Upper lobe of left lung (tissue), 4 donors: ENCODE data around the gene PLCL2.

Experiments used
- CTCF ChIP-seq, 6 experiments: fragments of 450-650 bp in 4 of 6; fragments of 200-600 bp in 2 of 6; sonication (generic) in 2 of 6; IDR thresholded peaks; one replicate each; pipeline ENCODE4 v1.5.1; 2016 to 2019; ENCODE audit warnings: antibody characterized with exemption in 6 of 6
- EP300 ChIP-seq, 4 donors: sonication (generic); formaldehyde crosslinking; IDR thresholded peaks; one replicate each; pipeline ENCODE4 v1.5.1; 2017; ENCODE audit warnings: antibody characterized with exemption in 4 of 4, control low read depth in 2 of 4
- POLR2A ChIP-seq, 4 donors: fragments of 450-650 bp; IDR thresholded peaks; one replicate each; pipeline ENCODE4 v1.5.1; 2016 to 2017; ENCODE audit warnings: antibody characterized with exemption in 4 of 4, mild to moderate bottlenecking in 2 of 4
- POLR2AphosphoS5 ChIP-seq, 2 donors: sonication (generic); formaldehyde crosslinking; IDR thresholded peaks; one replicate each; pipeline ENCODE4 v1.5.1; 2017; ENCODE audit warnings: antibody characterized with exemption in 2 of 2

GRCh38 chr3:16846373-16847080, 38.2 kb upstream of the PLCL2 start:
- TF ChIP-seq POLR2A (IDR thresholded peaks at IDR 0.05), result no peak
- TF ChIP-seq CTCF (IDR thresholded peaks at IDR 0.05), result no peak
- no peak for TF ChIP-seq EP300 (IDR thresholded peaks at IDR 0.05)
- TF ChIP-seq POLR2AphosphoS5 (IDR thresholded peaks at IDR 0.05), result no peak
